IMR-90 (cell line): ENCODE measurements around the gene PAPPA. TPM values are rescaled to one million over a fixed set of nuclear protein-coding genes. Genes with fewer than 3 reads are reported as not detected.

Experiments
- ATAC-seq: fragments of 200-7000 bp; cut with Tn5 transposase; 2 replicates; pipeline ENCODE4 v1.9.1; 2020; ENCODE audit warnings: low read depth, mild to moderate bottlenecking, moderate library complexity
- BruUV-seq: library from RNA; stranded (reverse); fragments of 400-500 nt; replicated peaks from 2 replicates; lab custom pipeline; 2021; lab: Mats Ljungman, UMichigan
- CTCF ChIA-PET: fragments of 300-600 bp; formaldehyde crosslinking; extraction: SDS; loops from one replicate; lab custom pipeline; 2021; ENCODE audit warnings: antibody characterized with exemption; lab: Yijun Ruan, JAX
- POLR2A ChIA-PET: fragments of 300-600 bp; sonication (Branson Sonifier 250); formaldehyde crosslinking; loops from one replicate; lab custom pipeline; 2022; ENCODE audit warnings: antibody characterized with exemption; ENCODE audit not compliant: unreplicated experiment; lab: Charles Lee
- DNase-seq: peaks from one replicate; pipeline ENCODE4 v3.0.0; 2013
- H2AFZ ChIP-seq: replicated peaks from 2 replicates; pipeline ENCODE3; 2013; ENCODE audit warnings: low read length, mild to moderate bottlenecking; ENCODE audit not compliant: poor library complexity
- H2AK5ac ChIP-seq: 2 replicates; pipeline ENCODE4 v1.6.1; 2013; ENCODE audit warnings: low read depth, low read length, inconsistent platforms
- H2AK9ac ChIP-seq: replicated peaks from 2 replicates; pipeline ENCODE3; 2013; ENCODE audit warnings: mild to moderate bottlenecking, low read depth, low read length, moderate library complexity; ENCODE audit not compliant: poor library complexity
- H2BK120ac ChIP-seq: 2 replicates; pipeline ENCODE4 v1.6.1; 2013; ENCODE audit warnings: low read depth, low read length, inconsistent platforms
- H2BK15ac ChIP-seq: 3 replicates; pipeline ENCODE4 v1.6.1; 2013; ENCODE audit warnings: low read depth, low read length, inconsistent platforms
- H2BK20ac ChIP-seq: 2 replicates; pipeline ENCODE4 v1.6.1; 2013; ENCODE audit warnings: low read depth, mild to moderate bottlenecking, inconsistent platforms, low read length, moderate library complexity
- H2BK5ac ChIP-seq: 2 replicates; pipeline ENCODE4 v1.6.1; 2013; ENCODE audit warnings: mild to moderate bottlenecking, low read depth, low read length, inconsistent platforms; ENCODE audit not compliant: poor library complexity, severe bottlenecking
- H3K14ac ChIP-seq: replicated peaks from 2 replicates; pipeline ENCODE4 v1.6.1; 2013; ENCODE audit warnings: low read depth, low read length, inconsistent platforms
- H3K18ac ChIP-seq: 2 replicates; pipeline ENCODE4 v1.6.1; 2013; ENCODE audit warnings: low read depth, low read length, control low read depth
- H3K23ac ChIP-seq: 2 replicates; pipeline ENCODE4 v1.6.1; 2013; ENCODE audit warnings: low read depth, low read length, inconsistent platforms
- H3K27ac ChIP-seq: 2 replicates; pipeline ENCODE4 v1.5.1; 2013; ENCODE audit warnings: mild to moderate bottlenecking, control low read depth, low read length; ENCODE audit not compliant: insufficient read depth
- H3K27me3 ChIP-seq: 2 replicates; pipeline ENCODE4 v1.6.1; 2013; ENCODE audit warnings: low read length; ENCODE audit not compliant: control insufficient read depth, insufficient read depth
- H3K36me3 ChIP-seq: 2 replicates; pipeline ENCODE4 v1.6.1; 2013; ENCODE audit warnings: low read length, mixed read lengths; ENCODE audit not compliant: control insufficient read depth, insufficient read depth
- H3K4ac ChIP-seq: 2 replicates; pipeline ENCODE4 v1.6.1; 2013; ENCODE audit warnings: low read depth, low read length, inconsistent platforms
- H3K4me1 ChIP-seq: 2 replicates; pipeline ENCODE4 v1.6.1; 2013; ENCODE audit warnings: low read length, mixed read lengths; ENCODE audit not compliant: control insufficient read depth, insufficient read depth
- H3K4me2 ChIP-seq: 2 replicates; pipeline ENCODE4 v1.6.1; 2013; ENCODE audit warnings: low read depth, mild to moderate bottlenecking, control low read depth, low read length, moderate library complexity
- H3K4me3 ChIP-seq: 2 replicates; pipeline ENCODE4 v1.5.1; 2013; ENCODE audit warnings: low read depth, mild to moderate bottlenecking, control low read depth, low read length, moderate library complexity; ENCODE audit not compliant: insufficient read depth
- H3K56ac ChIP-seq: 2 replicates; pipeline ENCODE4 v1.6.1; 2013; ENCODE audit warnings: low read length, inconsistent platforms; ENCODE audit not compliant: insufficient read depth; ENCODE audit errors: extremely low read depth
- H3K79me1 ChIP-seq, 2 experiments: 2 replicates each; pipeline ENCODE4 v1.6.1; 2013; ENCODE audit warnings: low read length in 2 of 2, inconsistent platforms in 1 of 2, low read depth in 1 of 2
- H3K9ac ChIP-seq: 2 replicates; pipeline ENCODE4 v1.6.1; 2013; ENCODE audit warnings: low read depth, low read length, control low read depth
- H3K9me1 ChIP-seq: 2 replicates; pipeline ENCODE4 v1.6.1; 2013; ENCODE audit warnings: low read length, inconsistent platforms; ENCODE audit not compliant: insufficient read depth
- H3K9me3 ChIP-seq: 2 replicates; pipeline ENCODE4 v1.6.1; 2013; ENCODE audit warnings: low read length; ENCODE audit not compliant: control insufficient read depth, insufficient read depth
- H4K20me1 ChIP-seq: 2 replicates; pipeline ENCODE4 v1.6.1; 2013; ENCODE audit warnings: low read length, inconsistent platforms; ENCODE audit not compliant: insufficient read depth
- H4K5ac ChIP-seq: 2 replicates; pipeline ENCODE4 v1.6.1; 2013; ENCODE audit warnings: mild to moderate bottlenecking, low read depth, low read length, control low read depth
- H4K8ac ChIP-seq, 2 experiments: 2 replicates each; pipeline ENCODE4 v1.6.1; 2013; ENCODE audit warnings: low read depth in 2 of 2, low read length in 2 of 2, control low read depth in 1 of 2, inconsistent platforms in 1 of 2
- H4K91ac ChIP-seq: 2 replicates; pipeline ENCODE4 v1.6.1; 2013; ENCODE audit warnings: low read depth, low read length, inconsistent platforms; ENCODE audit not compliant: insufficient read depth
- BHLHE40 ChIP-seq: fragments of 150-350 bp; IDR thresholded peaks from 2 replicates; pipeline ENCODE4 v1.6.1; 2016; ENCODE audit warnings: mild to moderate bottlenecking, low read depth, low read length
- CEBPB ChIP-seq: IDR thresholded peaks from 2 replicates; pipeline ENCODE4 v1.6.1; 2012; ENCODE audit warnings: low read depth, low read length, improper control_type of control experiment
- CHD1 ChIP-seq: IDR thresholded peaks from 2 replicates; pipeline ENCODE4 v1.6.1; 2012; ENCODE audit warnings: low read depth, low read length, improper control_type of control experiment
- FOS ChIP-seq: fragments of 150-350 bp; IDR thresholded peaks from 2 replicates; pipeline ENCODE4 v1.6.1; 2016; ENCODE audit warnings: low read depth, low read length
- MAFK ChIP-seq: IDR thresholded peaks from 2 replicates; pipeline ENCODE4 v1.6.1; 2012; ENCODE audit warnings: low read depth, low read length, improper control_type of control experiment
- MAZ ChIP-seq: IDR thresholded peaks from 2 replicates; pipeline ENCODE4 v1.6.1; 2012; ENCODE audit warnings: low read depth, mild to moderate bottlenecking, low read length, improper control_type of control experiment, moderate library complexity, borderline replicate concordance
- MXI1 ChIP-seq: IDR thresholded peaks from 2 replicates; pipeline ENCODE4 v1.6.1; 2012; ENCODE audit warnings: low read depth, mild to moderate bottlenecking, low read length, moderate library complexity, borderline replicate concordance
- NFE2L2 ChIP-seq: fragments of 150-350 bp; IDR thresholded peaks from 2 replicates; pipeline ENCODE4 v1.6.1; 2016; ENCODE audit warnings: low read depth, mild to moderate bottlenecking, low read length
- SMC3 ChIP-seq: fragments of 150-350 bp; IDR thresholded peaks from 2 replicates; pipeline ENCODE4 v1.6.1; 2016; ENCODE audit warnings: low read depth, mild to moderate bottlenecking, antibody characterized with exemption, low read length, moderate library complexity
- WGBS, 2 experiments: methylation state at CpG; one replicate each; pipeline versions ENCODE4 v1.1.5 to v1.1.7; 2013; ENCODE audit warnings: missing lambda C conversion rate in 2 of 2; ENCODE audit not compliant: insufficient read length in 1 of 2; ENCODE audit errors: extremely low coverage in 2 of 2; 5-methylcytosine and 5-hydroxymethylcytosine counted together
- dilution Hi-C: fragments of 300-500 bp; cut with HindIII; formaldehyde crosslinking; loops from one replicate; pipeline ENCODE4 v1.14.3; 2018; ENCODE audit warnings: low sequenced_read_pairs; ENCODE audit not compliant: unreplicated experiment
- in situ Hi-C: fragments of 300-500 bp; cut with MboI; formaldehyde crosslinking; loops from 3 replicates; pipeline ENCODE4 v1.14.3; 2019; ENCODE audit warnings: low sequenced_read_pairs, inconsistent platforms, mixed read lengths
- intact Hi-C: fragments of 100-400 bp; cut with micrococcal nuclease; formaldehyde crosslinking; loops from 2 replicates; pipeline ENCODE4 v1.10.0; 2022
- polyA plus RNA-seq, 3 experiments: library from polyadenylated mRNA; depleted of rRNA; stranded (reverse); fragments of >200 nt; gene quantifications; 2 replicates each; pipeline ENCODE4 v1.2.3, GENCODE V29; 2012; ENCODE audit warnings: low replicate concordance in 1 of 3
- total RNA-seq: library from RNA; depleted of rRNA; stranded (reverse); fragments of >200 nt; gene quantifications from 2 replicates; pipeline ENCODE4 v1.2.3, GENCODE V29; 2012
- TF ChIP-seq, protein P1 (sequence below): fragments of 150-350 bp; IDR thresholded peaks from 2 replicates; pipeline ENCODE4 v1.6.1; 2016; ENCODE audit warnings: low read depth, mild to moderate bottlenecking, low read length, moderate library complexity, borderline replicate concordance

PAPPA gene
- total and polyA plus RNA-seq, 2 of the 4 experiments (the other 2 are of a cell fraction): 8.3 to 12.4 TPM

DNA sequence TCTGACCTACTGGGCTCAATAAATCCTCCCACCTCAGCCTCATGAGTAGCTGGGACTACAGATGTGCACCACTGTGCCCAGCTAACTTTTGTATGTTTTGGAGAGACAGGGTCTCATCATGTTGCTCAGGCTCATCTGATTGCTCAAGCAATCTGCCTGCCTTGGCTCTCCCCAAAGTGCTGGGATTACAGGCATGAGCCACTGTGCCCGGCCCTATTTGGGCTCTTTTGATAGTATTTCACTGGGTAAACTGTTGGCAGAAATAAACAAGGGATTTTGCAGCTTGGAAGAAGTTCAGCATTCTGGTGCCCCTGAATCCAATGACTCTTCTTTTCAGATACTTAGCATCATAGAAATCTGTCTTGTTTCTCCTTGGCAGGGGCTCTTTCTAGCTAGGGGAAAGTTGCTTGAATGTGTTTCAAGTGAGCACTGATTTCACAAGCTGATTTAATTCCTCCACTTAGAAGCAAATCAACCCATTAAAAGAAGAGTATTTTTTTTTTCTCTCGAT is 146.8 kb downstream of the PAPPA start:
- Histone ChIP-seq H3K9me3 (no peaks in the 10 kb centered on the region), H2AK5ac (no peak overlapping the region), H3K9ac (no peak overlapping the region), H2BK120ac (no peak overlapping the region), H3K4me3 (no peak overlapping the region), H2BK15ac (no peak overlapping the region), H4K5ac (no peak overlapping the region), H3K14ac (no peak overlapping the region), H4K8ac (no peak overlapping the region), H3K4me1 (no peaks in the 10 kb centered on the region), H2BK5ac (no peak overlapping the region), H3K18ac (no peak overlapping the region), H3K4me2 (no peak overlapping the region), H3K4ac (no peak overlapping the region), H3K56ac (no peak overlapping the region), H4K20me1 (peaks cover 6% of the 10 kb centered on the region; the same call in 1 of the 2 replicates), H2BK20ac (no peak overlapping the region), H3K27me3 (no peaks in the 10 kb centered on the region), H3K36me3 (peaks cover 43% of the 10 kb centered on the region), H3K23ac (no peak overlapping the region), H2AK9ac (no peak overlapping the region), H4K91ac (no peak overlapping the region), H3K79me1 (no peaks in the 10 kb centered on the region; a peak in 1 of 4 replicates), H2AFZ (no peak overlapping the region), H3K27ac (no peak overlapping the region), H3K9me1 (no peaks in the 10 kb centered on the region; the same call in none of the 2 replicates)
- intact Hi-C loops: no loop called here
- WGBS, 2 experiments: 40% methylated on average over 1 of the region's 2 CpGs; no CpG with 5 or more reads in 1 of the 2 experiments
- BruUV-seq: no TSS peak
- DNase-seq: no peak
- in situ Hi-C loops: no loop called here
- dilution Hi-C loops: no loop called here
- no peak for TF ChIP-seq MXI1
- TF ChIP-seq, protein P1, sequence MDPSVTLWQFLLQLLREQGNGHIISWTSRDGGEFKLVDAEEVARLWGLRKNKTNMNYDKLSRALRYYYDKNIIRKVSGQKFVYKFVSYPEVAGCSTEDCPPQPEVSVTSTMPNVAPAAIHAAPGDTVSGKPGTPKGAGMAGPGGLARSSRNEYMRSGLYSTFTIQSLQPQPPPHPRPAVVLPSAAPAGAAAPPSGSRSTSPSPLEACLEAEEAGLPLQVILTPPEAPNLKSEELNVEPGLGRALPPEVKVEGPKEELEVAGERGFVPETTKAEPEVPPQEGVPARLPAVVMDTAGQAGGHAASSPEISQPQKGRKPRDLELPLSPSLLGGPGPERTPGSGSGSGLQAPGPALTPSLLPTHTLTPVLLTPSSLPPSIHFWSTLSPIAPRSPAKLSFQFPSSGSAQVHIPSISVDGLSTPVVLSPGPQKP: no peak
- no peak for TF ChIP-seq CHD1
- no peak for TF ChIP-seq MAFK
- no peak for TF ChIP-seq BHLHE40
- TF ChIP-seq MAZ: no peak
- no peak for TF ChIP-seq SMC3
- TF ChIP-seq CEBPB: no peak
- TF ChIP-seq FOS: no peak
- TF ChIP-seq NFE2L2: no peak
- POLR2A ChIA-PET: no interaction called here
- ATAC-seq: no peak
- CTCF ChIA-PET: interaction anchor here (0.6 kb wide), 2 partner anchors 271 to 278 kb away, joined by 3 read pairs; no protein-coding TSS in a partner anchor
